Left renal cortex interstitium (tissue), 4 donors: ENCODE results near the gene LMOD2. TPM values are rescaled to one million over a fixed set of nuclear protein-coding genes. Genes with fewer than 3 reads are reported as not detected.

Source experiments
- DNase-seq, 4 donors: peaks; one replicate each; pipeline ENCODE4 v3.0.0-alpha.2; 2013; ENCODE audit warnings: low read depth in 4 of 4, low spot score in 2 of 4, missing footprints in 1 of 4
- polyA plus RNA-seq, 4 donors: library from polyadenylated mRNA; unstranded; fragments of 120-200 nt; gene quantifications; one replicate each; pipeline ENCODE4 v1.2.1, GENCODE V29; 2013; ENCODE audit not compliant: insufficient read length in 4 of 4

The LMOD2 gene
- polyA plus RNA-seq, 4 donors, result 0.10 to 0.14 TPM; not detected in 2

GRCh38 chr7:123639631-123640030 lies 16.0 kb upstream of the LMOD2 start:
- DNase-seq, result no peak

- DNase-seq, result no peak
These were observed 15.1 kb upstream of the LMOD2 start for GRCh38 chr7:123640583-123640982.

DNA sequence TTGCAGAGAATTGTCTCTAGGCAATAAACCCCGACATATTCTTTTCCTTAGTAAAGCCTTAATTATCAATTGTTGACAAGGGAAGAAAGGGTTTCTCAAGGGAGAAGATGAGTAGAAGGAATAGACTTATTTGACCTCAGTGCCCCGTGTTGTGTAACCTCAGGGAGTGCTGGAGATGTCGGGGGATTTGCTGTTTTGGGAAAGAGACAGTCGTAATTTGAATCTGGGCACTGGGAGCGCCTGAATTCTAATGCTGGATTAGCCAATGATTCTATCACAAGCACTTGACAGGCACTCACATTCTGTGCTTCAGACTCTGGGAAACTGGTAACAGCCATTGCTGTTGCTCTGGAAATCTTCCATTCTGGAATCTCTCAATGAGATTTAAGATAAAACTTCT lies 13.8 kb upstream of the LMOD2 start:
- DNase-seq, result no peak

GRCh38 chr7:123643495-123644441 lies 11.9 kb upstream of the LMOD2 start:
- DNase-seq, result peak; percentile 21 to 37 (median 32)

GRCh38 chr7:123645516-123645915 lies 10.2 kb upstream of the LMOD2 start:
- no peak for DNase-seq

DNA sequence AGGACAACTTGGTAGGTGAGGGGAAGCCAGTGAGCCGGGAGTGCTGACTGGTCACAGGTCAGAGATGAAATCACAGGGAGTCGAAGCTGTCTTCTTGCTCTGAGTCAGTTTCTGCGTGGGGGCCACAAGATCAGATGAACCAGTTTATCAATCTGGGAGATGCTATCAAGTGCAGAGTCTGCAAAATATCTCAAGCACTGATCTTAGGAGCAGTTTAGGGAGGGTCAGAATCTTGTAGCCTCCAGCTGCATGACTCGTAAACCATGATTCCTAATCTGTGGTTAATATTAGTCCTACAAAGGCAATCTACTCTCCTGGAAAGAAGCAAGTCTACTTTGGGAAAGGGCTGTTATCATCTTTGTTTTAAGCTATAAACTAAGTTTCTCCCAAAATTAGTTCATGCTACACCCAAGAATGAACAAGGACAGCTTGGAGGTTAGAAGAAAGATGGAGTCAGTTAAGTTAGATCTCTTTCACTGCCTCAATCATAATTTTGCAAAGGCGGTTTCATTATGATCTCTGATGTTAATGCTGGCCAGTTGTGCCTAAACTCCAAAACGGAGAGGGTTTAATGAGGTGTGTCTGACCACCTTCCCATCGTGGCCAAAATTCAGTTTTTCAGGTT lies 8.4 kb upstream of the LMOD2 start:
- DNase-seq, result no peak

DNA sequence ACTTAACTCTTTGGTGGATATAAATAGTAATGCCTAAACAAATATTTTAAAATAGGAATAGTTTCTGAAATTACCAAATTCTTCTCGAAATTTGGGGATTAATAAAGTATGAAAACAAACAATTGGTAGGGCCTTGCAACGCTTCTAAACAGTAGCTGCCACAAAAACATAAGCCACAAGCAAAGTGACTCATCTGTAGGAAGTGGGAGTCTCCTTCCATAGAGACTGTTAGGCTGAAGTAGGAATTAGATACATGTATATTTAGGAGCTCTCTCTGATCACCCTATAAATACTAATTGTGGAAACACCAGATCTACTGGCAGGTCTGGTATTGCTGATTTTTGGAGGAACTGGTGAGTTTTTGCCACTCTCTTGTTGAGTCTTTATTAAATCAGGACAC lies 5.7 kb upstream of the LMOD2 start:
- no peak for DNase-seq

- DNase-seq, result no peak
These were observed 5.1 kb upstream of the LMOD2 start for GRCh38 chr7:123650595-123650994.

GRCh38 chr7:123652406-123652805 lies 3.3 kb upstream of the LMOD2 start:
- no peak for DNase-seq

GRCh38 chr7:123653162-123653561 lies 2.5 kb upstream of the LMOD2 start:
- DNase-seq, result no peak

GRCh38 chr7:123656544-123657303 lies 1.1 kb downstream of the LMOD2 start:
- DNase-seq, result no peak

GRCh38 chr7:123657304-123657685 lies 1.6 kb downstream of the LMOD2 start:
- DNase-seq, result no peak

DNA sequence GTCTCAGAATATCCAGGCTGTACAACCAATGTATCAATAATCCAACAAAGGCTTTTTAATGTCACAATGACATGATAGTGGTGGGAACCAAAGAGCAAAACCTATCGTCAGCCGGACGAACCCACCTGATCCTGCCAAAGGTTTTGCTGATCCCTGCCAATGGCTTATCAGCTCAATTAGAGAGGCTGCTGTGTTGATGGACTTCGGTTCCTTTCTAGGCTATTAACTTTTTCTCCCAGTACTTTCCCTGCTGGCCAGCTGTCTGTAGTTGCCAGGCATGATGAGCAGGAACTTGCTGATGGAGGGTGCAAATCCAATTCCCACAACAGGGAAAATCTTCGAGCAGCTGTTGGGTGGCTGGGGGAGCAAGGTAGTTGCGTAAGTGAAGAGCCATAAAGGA lies 2.4 kb downstream of the LMOD2 start:
- no peak for DNase-seq

DNA sequence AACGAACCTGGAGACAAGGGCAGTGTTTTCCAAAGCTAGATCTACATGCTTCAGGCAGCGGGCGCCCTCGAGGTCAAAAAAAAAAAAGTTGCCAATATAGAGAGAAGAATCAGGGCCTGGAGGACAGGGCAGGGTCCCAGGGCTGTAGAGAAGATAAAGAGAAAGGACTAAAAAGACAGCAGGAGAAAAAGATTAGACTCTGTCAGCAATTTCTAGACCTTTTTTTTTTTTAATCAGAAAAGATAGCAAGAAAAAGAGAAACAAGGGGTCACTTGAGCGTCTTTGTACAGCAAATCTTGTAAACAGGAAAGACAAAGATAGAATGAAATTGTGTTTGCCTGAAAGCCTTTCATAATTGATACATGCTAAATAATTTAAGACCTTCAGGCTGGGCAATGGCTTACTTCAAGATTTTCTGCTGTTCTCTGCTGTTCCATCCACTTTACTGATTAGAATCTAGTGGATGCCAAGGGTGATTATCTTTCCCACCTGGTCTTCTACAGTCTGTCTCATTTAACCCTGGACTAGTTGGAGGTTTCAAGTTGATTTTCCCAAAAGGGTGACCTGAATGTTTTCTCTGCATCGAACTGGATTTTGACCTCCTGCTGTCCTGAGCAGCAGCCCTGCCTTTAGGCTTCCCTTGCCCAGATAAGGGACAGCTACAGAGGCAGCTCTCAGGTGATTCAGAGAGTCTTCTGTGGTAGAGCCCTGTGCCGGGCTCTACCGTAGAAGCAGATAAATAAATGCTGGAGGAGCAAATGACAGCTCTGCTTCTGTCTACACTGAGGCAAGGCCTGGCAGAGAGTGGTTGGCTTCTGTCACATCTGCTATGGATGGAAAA lies 5.1 kb downstream of the LMOD2 start:
- no peak for DNase-seq

DNA sequence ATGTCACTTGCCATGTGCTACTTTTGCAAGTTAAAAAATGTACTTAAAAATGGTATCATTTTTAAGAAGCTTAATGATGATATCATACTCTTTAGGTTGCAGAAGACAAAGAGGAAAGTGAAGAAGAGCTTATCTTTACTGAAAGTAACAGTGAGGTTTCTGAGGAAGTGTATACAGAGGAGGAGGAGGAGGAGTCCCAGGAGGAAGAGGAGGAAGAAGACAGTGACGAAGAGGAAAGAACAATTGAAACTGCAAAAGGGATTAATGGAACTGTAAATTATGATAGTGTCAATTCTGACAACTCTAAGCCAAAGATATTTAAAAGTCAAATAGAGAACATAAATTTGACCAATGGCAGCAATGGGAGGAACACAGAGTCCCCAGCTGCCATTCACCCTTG lies 6.1 kb downstream of the LMOD2 start:
- DNase-seq, result no peak

DNA sequence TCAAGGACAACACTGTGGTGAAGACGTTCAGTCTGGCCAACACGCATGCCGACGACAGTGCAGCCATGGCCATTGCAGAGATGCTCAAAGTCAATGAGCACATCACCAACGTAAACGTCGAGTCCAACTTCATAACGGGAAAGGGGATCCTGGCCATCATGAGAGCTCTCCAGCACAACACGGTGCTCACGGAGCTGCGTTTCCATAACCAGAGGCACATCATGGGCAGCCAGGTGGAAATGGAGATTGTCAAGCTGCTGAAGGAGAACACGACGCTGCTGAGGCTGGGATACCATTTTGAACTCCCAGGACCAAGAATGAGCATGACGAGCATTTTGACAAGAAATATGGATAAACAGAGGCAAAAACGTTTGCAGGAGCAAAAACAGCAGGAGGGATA lies 6.6 kb downstream of the LMOD2 start:
- no peak for DNase-seq

DNA sequence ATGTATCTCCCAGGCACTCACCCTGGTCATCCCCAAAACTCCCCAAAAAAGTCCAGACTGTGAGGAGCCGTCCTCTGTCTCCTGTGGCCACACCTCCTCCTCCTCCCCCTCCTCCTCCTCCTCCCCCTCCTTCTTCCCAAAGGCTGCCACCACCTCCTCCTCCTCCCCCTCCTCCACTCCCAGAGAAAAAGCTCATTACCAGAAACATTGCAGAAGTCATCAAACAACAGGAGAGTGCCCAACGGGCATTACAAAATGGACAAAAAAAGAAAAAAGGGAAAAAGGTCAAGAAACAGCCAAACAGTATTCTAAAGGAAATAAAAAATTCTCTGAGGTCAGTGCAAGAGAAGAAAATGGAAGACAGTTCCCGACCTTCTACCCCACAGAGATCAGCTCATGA lies 7.1 kb downstream of the LMOD2 start:
- DNase-seq, result no peak

GRCh38 chr7:123663200-123663599 lies 7.5 kb downstream of the LMOD2 start:
- no peak for DNase-seq

DNA sequence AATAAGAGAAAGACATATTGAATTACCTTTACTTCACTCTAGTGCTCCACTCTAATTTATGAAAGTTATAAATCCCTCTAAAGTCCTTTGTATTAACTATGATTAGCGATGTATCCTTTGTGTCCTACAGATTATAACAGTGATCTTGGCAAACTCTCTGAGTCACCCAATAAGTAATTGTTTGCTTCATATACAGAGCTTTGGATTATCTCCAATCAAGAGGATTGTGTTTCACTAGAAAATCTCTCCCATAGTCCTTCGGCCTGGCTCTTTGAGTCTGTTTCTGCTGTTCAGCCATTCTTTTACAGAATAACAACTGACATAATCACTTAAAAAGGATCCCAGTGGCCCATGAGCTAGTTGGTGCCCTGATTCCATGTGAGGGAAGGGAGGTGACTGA lies 9.5 kb downstream of the LMOD2 start:
- no peak for DNase-seq

DNA sequence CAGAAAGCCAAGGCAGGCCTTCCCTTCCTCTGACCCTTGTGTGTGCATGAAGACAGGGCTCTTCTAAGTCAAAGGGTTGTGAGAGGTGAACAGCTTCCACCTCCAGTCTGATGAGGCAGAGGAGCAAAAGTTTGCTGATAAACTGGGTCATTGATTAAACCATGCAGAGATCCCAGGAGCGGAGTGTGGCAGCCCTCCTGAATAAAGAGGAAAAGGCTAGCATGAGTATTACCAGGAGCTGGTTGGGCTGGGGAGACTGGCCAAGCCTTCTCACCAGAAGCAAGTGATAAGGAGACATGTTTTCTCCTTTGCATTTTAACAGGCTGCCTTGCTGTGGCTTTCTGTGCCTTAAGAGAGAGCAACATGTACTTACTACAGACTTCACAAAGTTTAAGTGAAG lies 10.2 kb downstream of the LMOD2 start:
- no peak for DNase-seq

DNA sequence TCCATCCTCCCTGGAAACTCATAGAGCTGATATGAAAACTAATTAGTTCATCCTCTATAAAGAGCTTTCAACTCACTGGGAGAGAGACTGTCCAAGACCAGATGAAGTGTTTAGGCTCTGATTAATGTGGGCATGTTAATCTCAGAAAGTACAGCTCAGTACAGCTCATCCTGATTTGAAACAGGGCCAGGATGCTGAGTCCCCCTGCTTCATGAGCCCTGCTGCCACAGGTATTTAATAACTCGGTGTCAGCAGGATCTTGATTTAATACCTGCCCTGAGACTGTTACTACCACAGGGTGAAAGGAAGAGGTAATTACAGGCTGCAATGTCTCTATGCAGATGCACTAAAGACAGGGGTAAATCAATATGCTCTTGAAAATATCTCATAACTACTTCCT lies 10.8 kb downstream of the LMOD2 start:
- DNase-seq, result no peak
